Mesenchymal stem cell (in vitro differentiated cells and primary cell): ENCODE results near the gene ZFP36L1.

Experiments
- DNase-seq: peaks from one replicate; pipeline ENCODE4 v3.0.0-alpha.2; 2013
- H2AFZ ChIP-seq: one replicate; pipeline ENCODE4 v1.6.1; 2013; ENCODE audit warnings: low read depth, mild to moderate bottlenecking, control low read depth, inconsistent platforms, low read length, moderate library complexity
- H2AK5ac ChIP-seq: 2 replicates; pipeline ENCODE4 v1.6.1; 2013; ENCODE audit warnings: low read length, moderate library complexity, mild to moderate bottlenecking, inconsistent platforms; ENCODE audit not compliant: severe bottlenecking
- H2BK120ac ChIP-seq: one replicate; pipeline ENCODE4 v1.6.1; 2013; ENCODE audit warnings: low read depth, mild to moderate bottlenecking, inconsistent platforms, low read length, moderate library complexity
- H2BK12ac ChIP-seq, 2 experiments: one replicate each; pipeline ENCODE4 v1.6.1; 2013; ENCODE audit warnings: inconsistent platforms in 2 of 2, low read length in 2 of 2, mild to moderate bottlenecking in 2 of 2, moderate library complexity in 2 of 2, control low read depth in 1 of 2
- H2BK15ac ChIP-seq: one replicate; pipeline ENCODE4 v1.6.1; 2013; ENCODE audit warnings: mild to moderate bottlenecking, low read depth, inconsistent platforms; ENCODE audit not compliant: poor library complexity, severe bottlenecking
- H2BK5ac ChIP-seq: 2 replicates; pipeline ENCODE4 v1.6.1; 2013; ENCODE audit warnings: low read depth, mild to moderate bottlenecking, low read length, control low read depth, inconsistent platforms; ENCODE audit not compliant: poor library complexity, severe bottlenecking
- H3K14ac ChIP-seq, 2 experiments: one replicate each; pipeline ENCODE4 v1.6.1; 2013; ENCODE audit warnings: inconsistent platforms in 2 of 2, low read length in 2 of 2, control low read depth in 1 of 2, mild to moderate bottlenecking in 1 of 2, moderate library complexity in 1 of 2
- H3K18ac ChIP-seq, 2 experiments: one replicate each; pipeline ENCODE4 v1.6.1; 2013; ENCODE audit warnings: inconsistent platforms in 2 of 2, low read length in 2 of 2, control low read depth in 1 of 2, low read depth in 1 of 2, mild to moderate bottlenecking in 1 of 2
- H3K23ac ChIP-seq, 2 experiments: one replicate each; pipeline ENCODE4 v1.6.1; 2013; ENCODE audit warnings: inconsistent platforms in 2 of 2, low read length in 2 of 2, mild to moderate bottlenecking in 2 of 2, moderate library complexity in 2 of 2, control low read depth in 1 of 2
- H3K27ac ChIP-seq: 2 replicates; pipeline ENCODE4 v1.5.1; 2013; ENCODE audit warnings: mild to moderate bottlenecking, moderate library complexity, low read length, control low read depth, inconsistent platforms; ENCODE audit not compliant: poor library complexity, severe bottlenecking
- H3K27me3 ChIP-seq, 2 experiments: 2 replicates each; pipeline versions ENCODE4 v1.6.1 to v1.7.0; 2013; ENCODE audit warnings: low read length in 2 of 2, mild to moderate bottlenecking in 2 of 2, moderate library complexity in 2 of 2, control low read depth in 1 of 2, inconsistent platforms in 1 of 2; ENCODE audit not compliant: control insufficient read depth in 1 of 2, insufficient read depth in 1 of 2
- H3K36me3 ChIP-seq, 2 experiments: 2 replicates each; pipeline versions ENCODE4 v1.6.1 to v1.7.0; 2013; ENCODE audit warnings: low read length in 2 of 2, control low read depth in 1 of 2, inconsistent platforms in 1 of 2, low read depth in 1 of 2, mild to moderate bottlenecking in 1 of 2; ENCODE audit not compliant: insufficient read depth in 2 of 2, control insufficient read depth in 1 of 2
- H3K4ac ChIP-seq, 2 experiments: one replicate each; pipeline ENCODE4 v1.6.1; 2013; ENCODE audit warnings: inconsistent platforms in 2 of 2, low read length in 2 of 2, mild to moderate bottlenecking in 2 of 2, moderate library complexity in 2 of 2, control low read depth in 1 of 2, low read depth in 1 of 2
- H3K4me1 ChIP-seq: 2 replicates; pipeline ENCODE4 v1.6.1; 2013; ENCODE audit warnings: low read depth, low read length, control low read depth; ENCODE audit not compliant: control insufficient read depth, insufficient read depth
- H3K4me2 ChIP-seq: 2 replicates; pipeline ENCODE4 v1.6.1; 2013; ENCODE audit warnings: low read length, mild to moderate bottlenecking, inconsistent platforms; ENCODE audit not compliant: poor library complexity, severe bottlenecking
- H3K4me3 ChIP-seq, 2 experiments: 2 replicates each; pipeline versions ENCODE4 v1.5.1 to v1.7.0; 2013; ENCODE audit warnings: low read length in 2 of 2, mild to moderate bottlenecking in 2 of 2, control low read depth in 1 of 2, low read depth in 1 of 2; ENCODE audit not compliant: insufficient read depth in 1 of 2
- H3K79me1 ChIP-seq: replicated peaks from 2 replicates; pipeline ENCODE4 v1.6.1; 2013; ENCODE audit warnings: mild to moderate bottlenecking, control low read depth, low read length, inconsistent platforms; ENCODE audit not compliant: poor library complexity, severe bottlenecking
- H3K9ac ChIP-seq: 2 replicates; pipeline ENCODE4 v1.7.0; 2013; ENCODE audit warnings: mild to moderate bottlenecking, low read length, moderate library complexity
- H3K9me3 ChIP-seq: 2 replicates; pipeline ENCODE4 v1.7.0; 2013; ENCODE audit warnings: mild to moderate bottlenecking, low read length; ENCODE audit not compliant: control insufficient read depth
- H4K8ac ChIP-seq: one replicate; pipeline ENCODE4 v1.6.1; 2013; ENCODE audit warnings: inconsistent platforms, mild to moderate bottlenecking, low read length, moderate library complexity
- H4K91ac ChIP-seq: one replicate; pipeline ENCODE4 v1.6.1; 2013; ENCODE audit warnings: mild to moderate bottlenecking, low read length, inconsistent platforms
- WGBS: methylation state at CpG from one replicate; pipeline ENCODE4 v1.1.7; 2013; ENCODE audit warnings: mixed read lengths; 5-methylcytosine and 5-hydroxymethylcytosine counted together

ZFP36L1 gene

DNA sequence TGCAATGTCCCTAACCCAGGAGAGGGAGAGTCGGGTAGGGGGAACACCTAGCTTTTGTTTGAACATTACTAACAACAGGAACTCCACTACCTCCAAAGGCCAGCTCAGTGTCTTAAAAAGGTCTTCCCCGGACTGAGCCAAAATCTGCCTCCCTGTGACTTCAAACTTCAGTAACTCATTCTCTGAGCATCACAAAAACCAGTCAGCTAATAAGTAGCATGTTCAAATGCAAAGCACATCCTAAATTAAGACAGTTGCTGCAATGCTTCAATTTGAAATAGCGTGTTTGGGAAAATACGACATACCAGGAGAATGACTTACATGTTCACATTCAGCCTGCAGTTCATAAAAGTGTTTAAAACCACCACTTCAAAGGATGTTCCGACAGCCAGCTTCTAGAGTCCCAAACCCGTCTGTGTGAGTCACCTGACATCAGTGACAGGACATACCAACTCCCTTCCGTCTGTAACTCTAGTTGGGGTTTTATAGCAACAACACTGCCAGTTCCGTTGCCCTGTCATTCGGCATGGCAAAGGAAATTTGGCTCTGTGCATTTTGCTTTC is 13.0 kb downstream of the ZFP36L1 start:
- H2AFZ ChIP-seq = no peak overlapping the region
- peaks cover 3% of the 10 kb centered on the region for H3K79me1 ChIP-seq
- no peak overlapping the region for H4K91ac ChIP-seq
- peaks cover 6% of the 10 kb centered on the region for H3K9me3 ChIP-seq
- peak; percentile 96 for DNase-seq
- peaks cover 38% of the 10 kb centered on the region for H3K4me1 ChIP-seq
- H3K9ac ChIP-seq = no peak overlapping the region
- no peak overlapping the region for H4K8ac ChIP-seq
- no peak overlapping the region for H3K23ac ChIP-seq
- peak overlapping the region in 1 of 2 experiments; percentile 85 for H3K4ac ChIP-seq
- 2% methylated on average over 9 of the region's 9 CpGs for WGBS
- no peaks in the 10 kb centered on the region for H3K36me3 ChIP-seq
- no peak overlapping the region for H2BK5ac ChIP-seq
- H2AK5ac ChIP-seq = no peak overlapping the region
- no peak overlapping the region for H3K14ac ChIP-seq
- peak overlapping the region; percentile 85 for H3K27ac ChIP-seq
- no peaks in the 10 kb centered on the region for H3K27me3 ChIP-seq
- H2BK120ac ChIP-seq = peak overlapping the region; percentile 90
- H3K4me3 ChIP-seq = no peak overlapping the region
- peak overlapping the region; percentile 44 for H3K4me2 ChIP-seq
- no peak overlapping the region for H2BK15ac ChIP-seq
- peak overlapping the region in 1 of 2 experiments; percentile 29 for H2BK12ac ChIP-seq
- H3K18ac ChIP-seq = peak overlapping the region; percentile 5 to 71

DNA sequence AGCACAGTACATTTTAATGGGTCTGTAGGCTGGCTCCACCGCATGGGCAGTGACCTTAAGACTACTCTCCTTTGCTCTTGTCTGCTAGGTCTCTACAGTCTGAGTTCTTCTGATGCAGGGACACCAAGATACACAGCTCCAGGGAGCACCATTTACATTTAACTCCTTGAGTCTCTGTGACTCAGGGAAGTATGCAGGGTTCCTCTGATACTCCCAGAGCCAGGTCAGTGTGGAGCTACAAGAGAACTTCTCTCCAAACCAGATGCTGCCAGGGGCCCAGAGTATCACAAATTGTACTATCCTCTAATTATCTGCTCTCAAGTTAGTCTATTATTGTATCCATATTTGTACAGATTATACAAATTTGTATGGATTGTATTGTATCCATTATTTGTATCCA is 15.2 kb downstream of the ZFP36L1 start:
- WGBS = 89% methylated on average over 1 of the region's 1 CpG
- Histone ChIP-seq H3K9ac (no peak overlapping the region), H3K14ac (no peak overlapping the region), H4K91ac (no peak overlapping the region), H3K4me3 (no peak overlapping the region), H3K9me3 (peaks cover 7% of the 10 kb centered on the region), H2AK5ac (peak overlapping the region; percentile 18), H4K8ac (no peak overlapping the region), H3K18ac (no peak overlapping the region), H3K4me2 (no peak overlapping the region), H3K4ac (no peak overlapping the region), H3K27ac (no peak overlapping the region), H2BK12ac (no peak overlapping the region), H3K4me1 (peaks cover 27% of the 10 kb centered on the region), H3K79me1 (peaks cover 2% of the 10 kb centered on the region), H2BK15ac (peak overlapping the region; percentile 44), H3K36me3 (no peaks in the 10 kb centered on the region), H3K27me3 (no peaks in the 10 kb centered on the region), H3K23ac (no peak overlapping the region), H2AFZ (no peak overlapping the region), H2BK120ac (peak overlapping the region; percentile 37), H2BK5ac (no peak overlapping the region)
- no peak for DNase-seq

DNA sequence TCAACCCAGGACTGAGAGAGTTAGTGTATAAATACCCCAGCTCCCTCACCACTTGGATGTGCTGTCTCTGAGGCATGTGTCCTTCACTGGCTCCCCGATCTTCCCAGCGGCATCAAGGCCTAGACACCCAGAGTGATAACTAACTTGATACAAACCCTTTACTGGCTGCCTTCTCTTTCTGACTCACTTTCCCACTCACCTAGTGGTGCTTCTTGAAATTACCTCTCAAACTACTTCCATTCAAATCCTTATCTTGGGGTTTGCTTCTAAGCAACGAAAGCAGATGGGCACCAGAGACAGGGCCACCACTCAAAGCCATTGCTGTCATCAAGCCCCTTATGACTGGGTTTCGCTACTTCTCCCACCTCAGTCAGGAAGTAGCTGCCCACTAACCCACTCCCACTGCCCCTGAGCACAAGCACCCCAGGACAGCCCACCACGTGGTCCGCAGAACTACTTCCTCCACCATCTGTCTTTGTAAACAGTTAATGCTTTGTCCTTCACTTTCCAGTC is 17.2 kb downstream of the ZFP36L1 start:
- no peaks in the 10 kb centered on the region for H3K36me3 ChIP-seq
- H3K27ac ChIP-seq = no peak overlapping the region
- peaks cover 15% of the 10 kb centered on the region for H3K4me1 ChIP-seq
- no peak overlapping the region for H2AFZ ChIP-seq
- H2BK5ac ChIP-seq = no peak overlapping the region
- H3K4ac ChIP-seq = peak overlapping the region in 1 of 2 experiments; percentile 49
- H3K4me2 ChIP-seq = no peak overlapping the region
- no peak overlapping the region for H4K8ac ChIP-seq
- H2BK12ac ChIP-seq = peak overlapping the region in 1 of 2 experiments; percentile 85
- H3K18ac ChIP-seq = peak overlapping the region; percentile 13 to 45
- no peak overlapping the region for H3K23ac ChIP-seq
- H3K27me3 ChIP-seq = no peaks in the 10 kb centered on the region
- no peak overlapping the region for H4K91ac ChIP-seq
- DNase-seq = no peak
- H3K9ac ChIP-seq = no peak overlapping the region
- H3K4me3 ChIP-seq = no peak overlapping the region
- peaks cover 7% of the 10 kb centered on the region for H3K9me3 ChIP-seq
- 92% methylated on average over 4 of the region's 6 CpGs for WGBS
- peak overlapping the region; percentile 21 for H2AK5ac ChIP-seq
- no peak overlapping the region for H3K14ac ChIP-seq
- no peak overlapping the region for H2BK120ac ChIP-seq
- peak overlapping the region; percentile 44 for H2BK15ac ChIP-seq
- H3K79me1 ChIP-seq = no peaks in the 10 kb centered on the region

DNA sequence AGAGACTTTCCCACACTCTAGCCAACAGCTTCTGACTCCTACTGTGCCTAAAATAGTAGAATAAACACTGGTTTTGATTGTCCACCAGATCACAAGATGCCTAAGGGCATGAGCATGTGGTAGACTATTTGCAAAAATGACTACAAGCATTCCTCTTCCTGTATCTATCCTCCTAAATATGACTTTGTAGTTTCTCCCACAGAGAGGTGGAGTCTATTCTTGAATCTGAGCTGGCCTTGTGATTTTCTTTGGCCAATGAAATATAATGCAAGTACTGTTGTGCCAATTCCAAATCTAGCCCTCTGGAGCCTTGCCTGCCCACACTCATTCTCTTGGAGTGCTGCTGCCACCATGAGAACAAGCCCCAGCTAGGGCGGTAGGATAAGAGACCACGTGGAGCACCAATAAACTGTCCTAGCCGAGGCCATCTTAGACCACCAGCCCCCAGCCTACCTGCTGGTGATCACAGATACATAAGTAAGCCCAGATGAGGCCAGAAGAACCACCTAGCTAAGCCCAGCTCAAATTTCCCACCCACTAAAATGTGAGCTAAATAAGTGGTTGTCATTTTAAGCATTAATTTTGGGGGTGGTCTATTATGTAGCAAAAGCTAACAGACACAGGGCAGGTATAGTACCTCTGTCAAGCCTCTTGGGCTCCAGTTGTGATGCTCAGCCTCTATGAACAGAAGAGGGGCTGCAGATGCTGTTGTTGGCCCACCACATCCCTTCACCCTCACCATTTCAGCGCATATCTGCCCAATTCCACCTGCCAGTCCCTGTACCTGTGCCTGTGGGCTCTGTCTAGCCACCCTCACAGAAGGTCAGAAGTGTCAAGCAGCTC is 17.9 kb downstream of the ZFP36L1 start:
- H3K4me2 ChIP-seq = no peak overlapping the region
- peak overlapping the region in 1 of 2 experiments; percentile 7 for H2BK12ac ChIP-seq
- peaks cover 10% of the 10 kb centered on the region for H3K4me1 ChIP-seq
- no peaks in the 10 kb centered on the region for H3K79me1 ChIP-seq
- H3K9me3 ChIP-seq = peaks cover 7% of the 10 kb centered on the region
- no peak overlapping the region for H2AFZ ChIP-seq
- no peak overlapping the region for H3K14ac ChIP-seq
- no peak overlapping the region for H4K8ac ChIP-seq
- H3K4ac ChIP-seq = no peak overlapping the region
- no peak overlapping the region for H2BK5ac ChIP-seq
- WGBS = 78% methylated on average over 4 of the region's 4 CpGs
- no peak overlapping the region for H2AK5ac ChIP-seq
- no peak overlapping the region for H4K91ac ChIP-seq
- peak; percentile 82 for DNase-seq
- H3K27ac ChIP-seq = no peak overlapping the region
- H3K23ac ChIP-seq = no peak overlapping the region
- no peak overlapping the region for H2BK120ac ChIP-seq
- H2BK15ac ChIP-seq = no peak overlapping the region
- peak overlapping the region; percentile 24 for H3K9ac ChIP-seq
- H3K27me3 ChIP-seq = no peaks in the 10 kb centered on the region
- H3K36me3 ChIP-seq = no peaks in the 10 kb centered on the region
- H3K4me3 ChIP-seq = no peak overlapping the region
- peak overlapping the region in 1 of 2 experiments; percentile 13 for H3K18ac ChIP-seq
